Vagina (tissue), 2 donors: ENCODE data around the gene MYO1E.

Experiments
- POLR2A ChIP-seq, 2 donors: fragments of 450-650 bp; IDR thresholded peaks; one replicate each; pipeline ENCODE4 v1.6.1; 2017; ENCODE audit warnings: antibody characterized with exemption in 2 of 2, mild to moderate bottlenecking in 2 of 2, moderate library complexity in 2 of 2
- POLR2AphosphoS5 ChIP-seq, 2 donors: sonication (generic); formaldehyde crosslinking; IDR thresholded peaks; one replicate each; pipeline ENCODE4 v1.9.0; 2017; ENCODE audit warnings: antibody characterized with exemption in 2 of 2, mild to moderate bottlenecking in 2 of 2, low read depth in 1 of 2; ENCODE audit not compliant: insufficient read depth in 1 of 2
- TF ChIP-seq, protein P1 (sequence below), 3 experiments: fragments of 450-650 bp in 2 of 3; fragments of 200-600 bp in 1 of 3; sonication (generic) in 1 of 3; IDR thresholded peaks; one replicate each; pipeline ENCODE4 v1.5.1; 2017 to 2019; ENCODE audit warnings: antibody characterized with exemption in 3 of 3, mild to moderate bottlenecking in 2 of 3, moderate library complexity in 2 of 3

DNA sequence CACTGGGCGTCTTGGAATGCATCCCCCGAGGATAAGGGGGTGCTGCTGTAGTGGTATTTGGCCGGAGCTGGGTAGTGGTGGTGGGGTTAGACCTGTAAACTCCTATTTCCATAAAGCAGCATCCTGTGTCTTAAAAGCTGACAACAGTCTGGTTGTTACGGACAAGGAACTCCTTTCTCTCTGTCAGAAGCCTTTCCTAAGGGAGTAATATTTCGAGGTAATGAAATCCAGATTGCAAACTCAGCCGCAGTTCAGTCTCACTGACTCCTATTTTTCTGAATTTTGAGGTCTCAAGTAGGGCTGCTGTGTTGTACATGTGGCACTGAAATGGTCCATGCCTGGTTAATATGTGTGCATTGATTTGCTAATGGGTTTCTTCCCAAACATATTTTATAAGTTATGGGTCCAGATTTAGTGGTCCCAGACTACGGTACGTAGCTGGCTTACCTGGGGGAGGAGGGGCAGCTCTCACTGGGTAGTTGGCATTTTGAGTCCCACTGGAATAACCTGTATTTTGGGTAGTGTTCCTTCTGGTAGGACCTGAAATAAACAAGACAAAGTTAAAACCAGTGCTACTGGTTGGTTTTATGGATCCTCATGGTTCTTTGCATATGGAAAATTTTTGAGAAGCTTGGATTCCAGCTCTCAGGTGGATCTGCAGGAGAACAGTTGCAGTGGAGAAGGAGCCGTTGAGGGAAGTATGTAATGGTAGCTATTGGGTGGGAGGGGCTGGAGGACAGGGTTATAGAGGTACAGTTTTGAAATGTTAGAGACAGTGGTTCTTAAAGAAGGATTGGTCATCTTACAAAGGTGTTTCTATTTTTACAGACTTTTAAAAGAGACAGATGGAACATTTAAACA, 214.6 kb downstream of the MYO1E start:
- TF ChIP-seq, protein P1, sequence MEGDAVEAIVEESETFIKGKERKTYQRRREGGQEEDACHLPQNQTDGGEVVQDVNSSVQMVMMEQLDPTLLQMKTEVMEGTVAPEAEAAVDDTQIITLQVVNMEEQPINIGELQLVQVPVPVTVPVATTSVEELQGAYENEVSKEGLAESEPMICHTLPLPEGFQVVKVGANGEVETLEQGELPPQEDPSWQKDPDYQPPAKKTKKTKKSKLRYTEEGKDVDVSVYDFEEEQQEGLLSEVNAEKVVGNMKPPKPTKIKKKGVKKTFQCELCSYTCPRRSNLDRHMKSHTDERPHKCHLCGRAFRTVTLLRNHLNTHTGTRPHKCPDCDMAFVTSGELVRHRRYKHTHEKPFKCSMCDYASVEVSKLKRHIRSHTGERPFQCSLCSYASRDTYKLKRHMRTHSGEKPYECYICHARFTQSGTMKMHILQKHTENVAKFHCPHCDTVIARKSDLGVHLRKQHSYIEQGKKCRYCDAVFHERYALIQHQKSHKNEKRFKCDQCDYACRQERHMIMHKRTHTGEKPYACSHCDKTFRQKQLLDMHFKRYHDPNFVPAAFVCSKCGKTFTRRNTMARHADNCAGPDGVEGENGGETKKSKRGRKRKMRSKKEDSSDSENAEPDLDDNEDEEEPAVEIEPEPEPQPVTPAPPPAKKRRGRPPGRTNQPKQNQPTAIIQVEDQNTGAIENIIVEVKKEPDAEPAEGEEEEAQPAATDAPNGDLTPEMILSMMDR (IDR thresholded peaks at IDR 0.05): no peak
- TF ChIP-seq POLR2AphosphoS5 (IDR thresholded peaks at IDR 0.05; ENCODE audit: insufficient read depth in 1 of 2, low read depth in 1 of 2) (no peak), POLR2A (IDR thresholded peaks at IDR 0.05) (no peak)
